Keratinocyte (primary cell): ENCODE data around the gene EFCAB8. TPM values are rescaled to one million over a fixed set of nuclear protein-coding genes. Genes with fewer than 3 reads are reported as not detected.
"Not testable (repeated sequence)": the region's sequence is repeated elsewhere in the genome, so short reads cannot be mapped to it uniquely, and the experiment has no call there.

Experiments used
- DNase-seq: peaks from one replicate; pipeline ENCODE4 v3.0.0-alpha.2; 2011; ENCODE audit warnings: low read depth, missing footprints, low spot score
- FAIRE-seq: peaks from 2 replicates; lab custom pipeline; 2011; peaks lifted over from hg19 to GRCh38; lab: Jason Lieb, UNC
- H2AFZ ChIP-seq: 2 replicates; pipeline ENCODE4 v1.6.0; 2012; ENCODE audit warnings: low read length, control low read depth, inconsistent platforms; ENCODE audit not compliant: control insufficient read depth
- H3K27ac ChIP-seq: 2 replicates; pipeline ENCODE4 v1.5.1; 2011; ENCODE audit warnings: low read length; ENCODE audit not compliant: control insufficient read depth, insufficient read depth
- H3K27me3 ChIP-seq: 3 replicates; pipeline ENCODE4 v1.6.0; 2011; ENCODE audit warnings: low read length; ENCODE audit not compliant: control insufficient read depth, insufficient read depth; ENCODE audit errors: extremely low read depth
- H3K36me3 ChIP-seq, 2 experiments: 2 replicates in 1 of 2; 3 replicates in 1 of 2; pipeline ENCODE4 v1.5.1; 2011; ENCODE audit warnings: low read length in 2 of 2, mild to moderate bottlenecking in 1 of 2; ENCODE audit not compliant: control insufficient read depth in 2 of 2, insufficient read depth in 2 of 2; ENCODE audit errors: extremely low read depth in 1 of 2
- H3K4me1 ChIP-seq: 3 replicates; pipeline ENCODE4 v1.5.1; 2011; ENCODE audit warnings: low read length; ENCODE audit not compliant: control insufficient read depth, insufficient read depth; ENCODE audit errors: extremely low read depth
- H3K4me2 ChIP-seq: 3 replicates; pipeline ENCODE4 v1.6.0; 2011; ENCODE audit warnings: low read depth, low read length; ENCODE audit not compliant: control insufficient read depth, insufficient read depth; ENCODE audit errors: extremely low read depth
- H3K4me3 ChIP-seq, 3 experiments: fragments of 200-600 bp in 1 of 3; sonication (generic) in 1 of 3; 2 replicates in 2 of 3; 3 replicates in 1 of 3; pipeline ENCODE4 v1.5.1; 2011 to 2016; ENCODE audit warnings: low read length in 3 of 3, mild to moderate bottlenecking in 3 of 3, control low read depth in 2 of 3, inconsistent platforms in 1 of 3, low read depth in 1 of 3, mixed read lengths in 1 of 3, mixed run types in 1 of 3, moderate library complexity in 1 of 3; ENCODE audit not compliant: control insufficient read depth in 2 of 3, insufficient read depth in 2 of 3; ENCODE audit errors: extremely low read depth in 1 of 3
- H3K79me2 ChIP-seq: 2 replicates; pipeline ENCODE4 v1.6.0; 2012; ENCODE audit warnings: low read length; ENCODE audit not compliant: control insufficient read depth, insufficient read depth
- H3K9ac ChIP-seq: 3 replicates; pipeline ENCODE4 v1.6.0; 2011; ENCODE audit warnings: low read length; ENCODE audit not compliant: control insufficient read depth, insufficient read depth; ENCODE audit errors: extremely low read depth
- H3K9me1 ChIP-seq: 3 replicates; pipeline ENCODE4 v1.6.0; 2011; ENCODE audit warnings: low read length; ENCODE audit not compliant: control insufficient read depth, insufficient read depth; ENCODE audit errors: extremely low read depth
- H3K9me3 ChIP-seq: 2 replicates; pipeline ENCODE4 v1.5.1; 2012; ENCODE audit warnings: low read depth, low read length; ENCODE audit not compliant: control insufficient read depth
- H4K20me1 ChIP-seq: 3 replicates; pipeline ENCODE4 v1.6.0; 2011; ENCODE audit warnings: low read length; ENCODE audit not compliant: control insufficient read depth, insufficient read depth; ENCODE audit errors: extremely low read depth
- EZH2 ChIP-seq: IDR thresholded peaks from one replicate; pipeline ENCODE4 v1.6.1; 2012; ENCODE audit warnings: inconsistent platforms, mild to moderate bottlenecking, low read length, moderate library complexity
- dilution Hi-C: fragments of 300-500 bp; cut with MboI; formaldehyde crosslinking; loops from one replicate; pipeline ENCODE4 v1.7.0; 2020; ENCODE audit warnings: low sequenced_read_pairs; ENCODE audit not compliant: extremely low pct_ligation_motif_present
- polyA plus RNA-seq, 5 experiments: library from polyadenylated mRNA; depleted of rRNA in 3 of 5; stranded (reverse) in 3 of 5; stranded (forward) in 1 of 5; unstranded in 1 of 5; fragments of >200 nt; gene quantifications; 1 replicate in 1 of 5; 2 replicates in 3 of 5; 3 replicates in 1 of 5; pipeline versions ENCODE4 v1.2.1 to v1.2.3, GENCODE V29; 2011 to 2012; ENCODE audit warnings: missing spikeins in 2 of 5, low read depth in 1 of 5, low replicate concordance in 1 of 5
- TF ChIP-seq, protein P1 (sequence below), 3 experiments: IDR thresholded peaks in 1 of 3; conservative IDR thresholded peaks in 1 of 3; optimal IDR thresholded peaks in 1 of 3; 2 replicates in 2 of 3; 3 replicates in 1 of 3; pipeline versions ENCODE3 to v1.5.1; 2011; ENCODE audit warnings: low read length in 3 of 3, mild to moderate bottlenecking in 3 of 3, moderate library complexity in 2 of 3, control low read depth in 1 of 3, inconsistent platforms in 1 of 3; ENCODE audit not compliant: insufficient read depth in 2 of 3; ENCODE audit errors: extremely low read depth in 1 of 3

Gene EFCAB8
- polyA plus RNA-seq, 1 donor (not counting 4 experiments of a cell fraction or from before 2014, with no cell fraction given), result 0.03 TPM

DNA sequence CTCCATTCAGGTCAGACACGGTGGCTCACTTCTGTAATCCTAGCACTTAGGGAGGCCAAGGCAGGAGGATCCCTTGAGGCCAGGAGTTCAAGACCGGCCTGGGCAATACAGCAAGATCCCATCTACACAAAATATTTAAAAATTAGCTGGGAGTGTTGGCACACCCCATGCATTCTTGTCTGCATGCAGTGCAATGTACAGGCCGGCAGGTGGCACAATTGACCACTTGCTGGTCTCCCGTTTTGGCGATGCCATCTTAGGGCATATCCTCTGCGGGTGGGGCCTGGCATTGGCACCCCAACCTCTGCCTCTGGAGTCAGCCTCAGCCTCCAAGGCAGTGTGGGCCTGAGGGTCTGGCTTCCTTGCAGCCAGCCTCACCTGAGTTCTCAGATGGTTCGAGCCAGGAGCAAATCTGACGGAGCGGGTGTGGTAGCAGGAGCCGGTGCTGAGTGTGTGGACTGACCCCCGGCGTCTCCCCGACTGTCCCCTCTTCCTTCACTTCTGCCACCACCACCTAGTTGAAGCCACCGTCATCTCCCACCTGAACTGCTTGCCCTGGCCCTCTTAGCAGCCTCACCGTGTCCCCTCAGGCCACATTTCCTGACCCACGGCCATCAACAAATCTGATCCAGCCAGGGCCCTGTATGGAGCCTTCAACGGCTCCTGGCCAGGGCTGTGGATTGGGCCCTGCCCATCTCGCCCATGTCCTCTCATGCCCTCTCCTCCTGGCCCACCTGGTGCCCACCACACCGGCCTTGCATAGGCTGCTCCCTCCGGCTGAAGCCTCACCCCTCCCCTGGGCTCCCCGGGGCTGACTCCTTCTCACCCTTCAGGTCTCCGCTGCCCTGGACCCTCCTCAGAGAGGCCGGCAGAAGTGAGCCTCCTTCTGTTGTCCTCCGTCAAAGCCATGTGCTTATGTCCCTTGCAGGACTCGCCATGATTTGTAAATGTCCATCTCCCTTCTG, 44.0 kb downstream of the EFCAB8 start:
- no peak overlapping the region for H3K27ac ChIP-seq
- no peaks in the 10 kb centered on the region for H3K79me2 ChIP-seq
- H2AFZ ChIP-seq, result peak overlapping the region; percentile 63
- FAIRE-seq (peak; percentile 75), DNase-seq (no peak)
- H3K9ac ChIP-seq, result no peak overlapping the region
- no peak overlapping the region for H3K4me2 ChIP-seq
- no peaks in the 10 kb centered on the region for H3K36me3 ChIP-seq
- dilution Hi-C loops, result no loop called here
- no peak overlapping the region for H3K4me3 ChIP-seq
- H3K9me1 ChIP-seq, result no peaks in the 10 kb centered on the region
- H4K20me1 ChIP-seq, result no peaks in the 10 kb centered on the region
- peaks cover 6% of the 10 kb centered on the region for H3K27me3 ChIP-seq
- no peaks in the 10 kb centered on the region for H3K9me3 ChIP-seq
- TF ChIP-seq, protein P1, sequence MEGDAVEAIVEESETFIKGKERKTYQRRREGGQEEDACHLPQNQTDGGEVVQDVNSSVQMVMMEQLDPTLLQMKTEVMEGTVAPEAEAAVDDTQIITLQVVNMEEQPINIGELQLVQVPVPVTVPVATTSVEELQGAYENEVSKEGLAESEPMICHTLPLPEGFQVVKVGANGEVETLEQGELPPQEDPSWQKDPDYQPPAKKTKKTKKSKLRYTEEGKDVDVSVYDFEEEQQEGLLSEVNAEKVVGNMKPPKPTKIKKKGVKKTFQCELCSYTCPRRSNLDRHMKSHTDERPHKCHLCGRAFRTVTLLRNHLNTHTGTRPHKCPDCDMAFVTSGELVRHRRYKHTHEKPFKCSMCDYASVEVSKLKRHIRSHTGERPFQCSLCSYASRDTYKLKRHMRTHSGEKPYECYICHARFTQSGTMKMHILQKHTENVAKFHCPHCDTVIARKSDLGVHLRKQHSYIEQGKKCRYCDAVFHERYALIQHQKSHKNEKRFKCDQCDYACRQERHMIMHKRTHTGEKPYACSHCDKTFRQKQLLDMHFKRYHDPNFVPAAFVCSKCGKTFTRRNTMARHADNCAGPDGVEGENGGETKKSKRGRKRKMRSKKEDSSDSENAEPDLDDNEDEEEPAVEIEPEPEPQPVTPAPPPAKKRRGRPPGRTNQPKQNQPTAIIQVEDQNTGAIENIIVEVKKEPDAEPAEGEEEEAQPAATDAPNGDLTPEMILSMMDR (optimal IDR thresholded peaks at IDR 0.05 in 1 of 3, IDR thresholded peaks at IDR 0.05 in 1 of 3, conservative IDR thresholded peaks at IDR 0.05 in 1 of 3; ENCODE audit: extremely low read depth in 1 of 3, insufficient read depth in 2 of 3, low read length in 3 of 3), result peak; percentile 95 to 96 (median 95)
- no peak for TF ChIP-seq EZH2
- H3K4me1 ChIP-seq, result no peaks in the 10 kb centered on the region

DNA sequence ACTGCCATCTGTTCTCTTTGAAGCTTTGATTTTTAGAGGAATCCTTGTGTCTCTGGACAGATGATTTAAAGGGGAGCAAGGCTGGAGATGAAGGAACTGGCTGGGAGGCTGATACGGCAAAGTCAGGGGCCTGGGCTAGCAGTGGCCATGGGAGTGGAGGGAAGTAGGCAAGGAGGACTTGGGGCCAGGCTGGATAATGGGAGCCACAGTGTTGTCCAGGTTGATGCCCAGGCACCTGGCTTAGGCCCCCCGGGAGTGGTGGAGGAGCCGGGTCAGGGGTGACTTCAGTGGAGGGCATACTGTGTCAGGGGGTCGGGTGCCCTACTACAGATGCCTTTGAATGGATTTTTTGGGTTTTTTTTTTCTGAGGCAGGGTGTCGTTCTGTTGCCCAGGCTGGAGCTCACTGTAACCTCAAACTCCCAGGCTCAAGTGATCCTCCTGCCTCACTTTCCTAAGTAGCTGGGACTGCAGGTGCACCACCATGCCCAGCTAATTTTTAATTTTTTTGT, 45.0 kb downstream of the EFCAB8 start:
- Histone ChIP-seq H3K4me1 (no peaks in the 10 kb centered on the region), H3K9me1 (no peaks in the 10 kb centered on the region), H2AFZ (no peak overlapping the region), H3K4me3 (no peak overlapping the region), H3K9me3 (no peaks in the 10 kb centered on the region), H3K27ac (no peak overlapping the region), H3K9ac (no peak overlapping the region), H4K20me1 (no peaks in the 10 kb centered on the region), H3K79me2 (no peaks in the 10 kb centered on the region), H3K4me2 (no peak overlapping the region), H3K27me3 (peaks cover 6% of the 10 kb centered on the region), H3K36me3 (no peaks in the 10 kb centered on the region)
- no peak for TF ChIP-seq EZH2
- TF ChIP-seq, protein P1 (optimal IDR thresholded peaks at IDR 0.05 in 1 of 3, IDR thresholded peaks at IDR 0.05 in 1 of 3, conservative IDR thresholded peaks at IDR 0.05 in 1 of 3; ENCODE audit: extremely low read depth in 1 of 3, insufficient read depth in 2 of 3, low read length in 3 of 3), result no peak
- dilution Hi-C loops, result no loop called here
- FAIRE-seq (no peak), DNase-seq (no peak)

DNA sequence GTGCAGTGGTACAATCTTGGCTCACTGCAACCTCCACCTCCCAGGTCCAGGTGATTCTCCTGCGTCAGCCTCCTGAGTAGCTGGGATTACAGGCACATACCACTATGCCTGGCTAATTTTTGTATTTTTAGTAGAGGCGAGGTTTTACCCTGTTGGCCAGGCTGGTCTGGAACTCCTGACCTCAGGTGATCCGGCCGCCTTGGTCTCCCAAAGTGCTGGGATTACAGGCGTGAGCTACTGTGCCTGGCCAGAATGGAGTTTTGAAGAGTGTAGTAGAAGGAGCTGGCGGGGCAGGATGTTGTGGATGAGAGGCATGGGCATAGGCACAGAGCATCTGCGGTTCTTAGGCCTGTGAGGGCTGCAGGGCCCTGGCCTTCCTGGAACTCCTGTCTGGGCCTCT, 46.0 kb downstream of the EFCAB8 start:
- H3K4me3 ChIP-seq, H3K4me1 ChIP-seq, H4K20me1 ChIP-seq, H3K9ac ChIP-seq, FAIRE-seq, H3K9me1 ChIP-seq, H3K27ac ChIP-seq, H2AFZ ChIP-seq, H3K79me2 ChIP-seq, H3K36me3 ChIP-seq, H3K4me2 ChIP-seq, dilution Hi-C loops, DNase-seq, H3K9me3 ChIP-seq, H3K27me3 ChIP-seq: not testable (repeated sequence)
